ENCODE measurements around the gene NAV2.

The NAV2 gene

DNA sequence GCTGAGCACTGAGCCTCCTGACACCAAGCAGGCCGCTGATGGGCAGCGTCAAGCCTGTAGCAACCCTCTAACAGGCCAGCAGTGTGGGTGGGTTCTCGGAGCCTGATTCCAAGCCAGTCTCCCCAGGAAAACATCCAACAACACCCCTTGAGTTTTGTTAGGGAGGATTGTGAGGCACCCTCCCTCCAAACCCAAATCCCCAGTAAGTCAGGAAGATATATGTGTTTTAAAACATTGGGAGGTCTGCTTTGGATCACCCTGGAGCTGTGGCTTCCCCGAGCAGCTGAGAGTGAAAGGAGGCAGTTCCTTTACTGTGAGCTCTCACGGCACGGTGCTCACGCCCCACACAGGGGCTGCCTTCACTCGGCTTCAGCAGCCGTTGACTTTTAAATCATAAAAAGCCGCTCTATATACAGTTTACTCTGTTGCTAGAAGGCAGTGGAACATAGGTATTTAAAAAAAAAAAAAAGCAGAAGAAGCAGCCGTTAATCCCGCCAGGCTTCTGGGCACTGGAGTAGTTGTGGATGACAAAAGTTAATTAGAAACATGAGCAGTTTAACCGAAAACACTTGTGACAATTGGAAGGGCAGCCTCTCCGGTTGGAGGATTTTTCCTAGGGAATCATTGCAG lies 218.6 kb downstream of the NAV2 start:
- DNase-seq: peak; percentile 80

- peak; percentile 34 for DNase-seq
These were observed 219.2 kb downstream of the NAV2 start for GRCh38 chr11:19931771-19932369.

DNA sequence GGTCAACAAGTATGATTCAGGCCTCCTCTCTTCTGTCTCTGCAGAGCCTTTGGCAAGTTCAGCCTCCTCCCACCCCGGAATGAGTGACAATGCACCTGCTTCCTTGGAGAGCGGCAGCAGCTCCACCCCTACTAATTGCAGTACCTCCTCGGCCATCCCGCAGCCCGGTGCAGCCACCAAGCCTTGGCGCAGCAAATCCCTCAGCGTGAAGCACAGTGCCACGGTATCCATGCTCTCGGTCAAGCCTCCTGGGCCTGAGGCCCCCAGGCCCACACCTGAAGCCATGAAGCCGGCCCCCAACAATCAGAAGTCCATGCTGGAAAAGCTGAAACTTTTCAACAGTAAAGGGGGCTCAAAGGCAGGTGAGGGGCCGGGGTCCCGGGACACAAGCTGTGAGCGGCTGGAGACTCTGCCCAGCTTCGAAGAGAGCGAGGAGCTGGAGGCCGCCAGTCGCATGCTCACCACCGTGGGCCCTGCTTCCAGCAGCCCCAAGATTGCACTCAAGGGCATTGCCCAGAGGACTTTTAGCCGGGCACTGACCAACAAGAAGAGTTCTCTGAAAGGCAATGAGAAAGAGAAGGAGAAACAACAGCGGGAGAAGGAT lies 220.6 kb downstream of the NAV2 start:
- no peak for DNase-seq

- no peak for DNase-seq
These were observed 221.3 kb downstream of the NAV2 start for GRCh38 chr11:19933801-19934488.

- DNase-seq: peak; percentile 92
These were observed 222.2 kb downstream of the NAV2 start for GRCh38 chr11:19934828-19935259.

- peak; percentile 97 for DNase-seq
These were observed 222.9 kb downstream of the NAV2 start for GRCh38 chr11:19935507-19935906.

DNA sequence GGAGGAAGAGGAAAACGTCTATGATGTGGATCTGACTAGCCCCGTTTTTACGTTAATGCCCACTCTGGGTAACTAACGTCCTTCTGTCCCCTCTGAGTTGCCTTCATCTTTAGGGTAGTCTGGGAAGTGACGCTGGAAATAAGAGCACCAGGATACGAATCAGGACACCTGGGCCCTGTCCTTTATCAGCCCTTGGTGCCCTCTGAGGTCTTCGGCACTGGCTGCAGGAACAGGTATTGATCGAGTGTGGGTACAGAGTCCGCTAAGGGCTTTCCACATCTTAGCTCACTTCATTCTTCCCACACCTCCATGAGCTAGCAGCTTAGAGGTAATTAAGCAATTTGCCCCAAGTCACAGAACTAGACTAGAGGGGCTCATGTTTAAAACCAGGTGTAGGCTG lies 223.8 kb downstream of the NAV2 start:
- DNase-seq: no peak

GRCh38 chr11:19938169-19938856 lies 225.7 kb downstream of the NAV2 start:
- peak; percentile 61 for DNase-seq

DNA sequence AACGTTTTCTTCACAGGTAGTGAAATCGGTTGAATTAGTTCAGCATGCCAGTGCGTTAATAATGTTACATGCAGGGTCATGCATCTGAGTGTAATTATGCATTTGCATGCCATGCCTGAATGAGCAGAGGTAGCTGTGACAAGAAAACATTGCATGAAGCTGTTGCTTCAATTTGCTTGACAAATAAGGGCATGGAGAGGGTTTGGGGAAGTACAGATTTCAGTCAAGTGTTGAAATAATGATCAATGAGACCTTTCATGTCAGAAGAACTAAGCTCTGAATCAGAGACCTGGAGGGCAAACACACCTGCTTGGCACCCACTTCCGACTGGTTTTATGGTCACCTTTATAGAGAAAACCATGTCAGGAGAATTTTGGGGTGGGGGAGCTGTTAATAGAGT lies 226.2 kb downstream of the NAV2 start:
- DNase-seq: no peak

GRCh38 chr11:19939415-19939929 lies 226.8 kb downstream of the NAV2 start:
- DNase-seq: no peak

- DNase-seq: no peak
These were observed 228.2 kb downstream of the NAV2 start for GRCh38 chr11:19940831-19941230.

GRCh38 chr11:19946681-19947080 lies 234.0 kb downstream of the NAV2 start:
- DNase-seq: no peak

DNA sequence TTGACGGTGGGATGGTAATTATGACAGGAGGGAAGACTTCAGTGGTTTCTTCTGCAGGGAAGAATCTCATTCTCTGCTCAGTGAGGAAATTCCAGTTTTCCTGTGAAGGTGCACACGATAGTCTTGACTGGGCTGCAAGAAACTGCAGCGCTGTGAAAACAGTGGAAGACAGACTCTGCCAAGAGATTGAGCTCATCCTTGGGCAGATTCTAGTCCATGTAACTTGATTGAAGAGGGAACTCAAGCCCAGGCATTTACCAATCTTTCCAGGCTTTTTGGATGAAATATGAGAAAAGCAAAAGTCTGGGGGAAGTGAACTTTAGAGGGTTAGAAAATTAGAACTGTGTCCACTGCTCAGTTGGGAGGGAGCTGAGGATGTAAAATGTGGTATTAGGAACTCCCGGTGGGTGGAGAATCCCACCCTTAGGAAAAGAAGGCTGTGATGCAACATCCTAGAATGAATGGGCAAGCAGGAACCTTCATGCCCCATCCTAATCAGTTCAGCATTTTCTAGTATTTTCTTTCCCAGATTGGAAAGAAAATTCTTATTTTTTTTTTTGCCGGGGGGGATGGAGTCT lies 235.0 kb downstream of the NAV2 start:
- DNase-seq: no peak

- DNase-seq: no peak
These were observed 237.0 kb downstream of the NAV2 start for GRCh38 chr11:19949606-19950005.

DNA sequence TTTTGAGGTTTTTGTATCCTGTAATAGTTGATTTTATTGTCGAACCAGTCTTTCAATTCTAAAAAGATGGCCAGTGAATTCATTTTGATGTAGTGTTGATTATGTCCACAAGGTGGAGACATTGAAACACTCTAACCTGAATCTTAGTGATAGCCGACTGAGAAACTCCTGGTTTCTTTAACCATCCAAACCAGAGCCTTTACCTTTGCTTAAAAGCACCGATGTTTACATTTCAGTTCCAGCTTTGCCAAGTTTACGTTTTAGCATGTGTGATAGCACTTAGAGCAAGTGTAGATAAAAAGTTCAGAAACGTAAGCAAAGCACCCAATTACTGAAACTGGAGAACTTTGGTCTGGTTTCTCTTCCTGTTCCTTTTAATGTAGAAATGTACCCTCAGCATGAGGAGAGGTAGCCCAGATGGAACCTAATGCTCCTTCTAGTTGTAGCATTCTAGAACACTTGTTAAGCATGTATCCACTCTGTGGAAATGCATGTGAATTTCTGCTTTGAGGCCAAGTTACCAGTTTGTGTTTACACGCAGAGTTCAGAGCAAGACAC lies 239.0 kb downstream of the NAV2 start:
- peak; percentile 63 for DNase-seq

DNA sequence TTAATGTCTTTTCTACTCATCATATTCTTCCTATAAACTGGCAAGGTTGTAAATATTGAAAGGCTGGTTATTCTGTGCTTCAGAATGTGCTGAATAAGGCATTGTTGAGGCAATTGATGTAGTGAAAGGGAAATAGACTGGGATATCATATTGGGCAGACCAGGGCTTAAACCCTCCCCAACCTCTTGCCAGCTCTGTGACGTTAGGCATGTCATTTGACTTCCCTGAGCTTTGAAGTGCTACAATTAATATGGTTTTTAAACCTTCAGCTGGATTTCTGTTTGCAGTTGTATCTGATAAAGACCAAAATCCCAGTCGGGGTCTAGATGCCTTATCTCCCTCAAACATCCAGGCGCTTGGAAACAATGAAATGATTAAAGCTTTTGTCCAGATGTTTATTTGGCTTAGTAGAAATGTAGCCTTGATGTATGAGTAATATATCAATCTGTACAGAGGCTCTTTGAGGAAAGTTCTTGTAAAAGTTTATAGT lies 239.5 kb downstream of the NAV2 start:
- DNase-seq: no peak

DNA sequence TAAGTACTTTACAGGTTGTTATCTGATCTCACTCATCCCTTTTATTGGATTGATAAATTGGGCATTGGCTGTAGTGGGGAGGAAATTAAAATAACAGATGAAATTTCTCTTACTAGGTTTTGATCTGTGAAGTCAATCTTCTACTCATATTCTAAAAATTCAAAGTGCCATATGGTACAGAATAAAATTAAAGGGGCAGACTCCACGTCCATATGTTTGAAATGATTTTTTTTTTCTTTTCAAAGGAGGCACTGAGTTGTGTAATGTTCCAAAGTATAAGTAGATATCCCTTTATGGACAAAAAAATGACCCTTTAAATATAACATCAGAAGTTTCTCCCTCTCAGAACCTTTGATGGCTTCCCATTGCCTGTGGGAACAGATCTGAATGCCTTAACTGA lies 240.3 kb downstream of the NAV2 start:
- DNase-seq: no peak

GRCh38 chr11:19953336-19953735 lies 240.7 kb downstream of the NAV2 start:
- DNase-seq: peak; percentile 89

DNA sequence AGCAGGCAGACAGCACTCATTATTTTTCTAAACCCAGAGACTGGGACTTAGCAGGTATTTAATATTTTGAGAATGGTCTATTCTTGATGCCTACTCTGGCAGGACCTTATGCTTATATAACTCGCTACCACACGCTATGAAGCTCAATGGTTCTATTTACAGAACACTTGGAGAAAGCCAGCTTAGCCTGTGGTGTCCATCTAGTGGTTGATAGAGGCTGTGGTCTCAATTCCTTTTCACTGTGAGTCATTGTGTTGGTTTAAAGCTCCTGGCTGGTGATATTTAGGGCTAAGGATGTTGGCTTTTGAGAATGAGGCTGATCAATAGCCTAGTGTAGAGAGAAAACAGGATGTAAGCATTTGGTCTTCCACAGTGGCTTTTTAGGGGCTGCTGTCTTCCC lies 241.3 kb downstream of the NAV2 start:
- DNase-seq: peak; percentile 90

DNA sequence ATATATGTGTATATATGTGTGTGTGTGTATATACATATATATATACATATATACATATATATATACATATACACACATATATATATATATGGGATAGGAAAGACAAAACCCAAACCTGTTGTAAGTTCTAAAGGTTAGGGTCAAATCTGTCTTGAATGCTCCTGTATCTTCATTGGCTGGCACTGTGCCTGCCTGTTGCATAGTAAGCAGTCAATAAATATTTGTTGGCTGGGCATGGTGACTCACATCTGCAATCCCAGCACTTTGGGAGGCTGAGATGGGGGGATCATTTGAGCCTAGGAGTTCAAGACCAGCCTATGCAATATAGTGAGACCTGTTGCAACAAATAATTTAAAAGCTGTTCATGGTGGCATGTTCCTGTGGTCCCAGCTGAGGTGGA lies 242.3 kb downstream of the NAV2 start:
- no peak for DNase-seq

DNA sequence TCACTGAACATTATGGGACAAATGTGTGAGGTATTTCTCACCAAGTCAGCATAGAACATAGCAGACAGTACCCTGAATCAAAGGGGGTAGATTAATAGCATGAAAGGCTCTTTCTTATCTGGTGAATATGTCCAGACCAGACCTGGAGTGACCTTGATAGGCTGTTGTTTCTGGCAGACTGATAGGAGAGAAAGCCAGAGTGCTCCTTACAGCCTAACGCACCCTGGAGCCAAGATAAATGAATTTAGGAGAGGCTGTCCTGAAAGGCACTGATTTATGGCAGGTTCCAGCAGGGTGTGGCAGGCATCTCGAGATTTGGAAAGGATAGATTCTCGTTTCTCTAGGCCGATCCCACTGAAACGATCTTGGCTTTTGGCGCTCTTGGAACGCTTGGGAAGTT lies 243.0 kb downstream of the NAV2 start:
- DNase-seq: no peak

- no peak for DNase-seq
These were observed 243.6 kb downstream of the NAV2 start for GRCh38 chr11:19956228-19956627.

Data from fibroblast of skin of back (primary cell).